Posterior vena cava (tissue), 2 donors: Measurements from ENCODE around the gene PLLP. TPM values are rescaled to one million over a fixed set of nuclear protein-coding genes. Genes with fewer than 3 reads are reported as not detected.

Experiments
- DNase-seq: peaks from one replicate; pipeline ENCODE4 v3.0.0-alpha.2; 2020; ENCODE audit warnings: low spot score
- intact Hi-C, 2 donors: fragments of 100-400 bp; cut with DNase I; formaldehyde crosslinking; loops; one replicate each; pipeline versions ENCODE4 v1.14.1 to v1.14.2; 2022 to 2023
- total RNA-seq, 2 donors: library from RNA; stranded (reverse); fragmentation: NEBNext Ultra II Directional; extraction: Animal tissue kit (Norgen Biotek cat#: 25700); gene quantifications; one replicate each; pipeline ENCODE4 v1.2.1, GENCODE V29; 2021
- donor health status: DM: yes; HTN: yes; CAD: no.
- donor health status: DM: yes; HTN: yes; CAD: no.

PLLP gene
- total RNA-seq, 2 donors from 2014 or later: 1.7 to 3.8 TPM

- peak; percentile 74 for DNase-seq
- intact Hi-C loops: no loop called here
These were observed 21.5 kb downstream of the PLLP start for GRCh38 chr16:57262841-57263540.

GRCh38 chr16:57261806-57262205 lies 22.7 kb downstream of the PLLP start:
- DNase-seq: peak; percentile 44

GRCh38 chr16:57260294-57260929 lies 24.1 kb downstream of the PLLP start:
- peak; percentile 68 for DNase-seq
- intact Hi-C loops: no loop called here

More at GRCh38 chr16:57261806-57262205, 22.7 kb downstream of the PLLP start:
- intact Hi-C loops: no loop called here

GRCh38 chr16:57258910-57259475 lies 25.5 kb downstream of the PLLP start:
- DNase-seq: no peak
- intact Hi-C loops: no loop called here

GRCh38 chr16:57258226-57258909 lies 26.1 kb downstream of the PLLP start:
- intact Hi-C loops: no loop called here
- no peak for DNase-seq

- DNase-seq: no peak
- intact Hi-C loops: no loop called here
These were observed 26.9 kb downstream of the PLLP start for GRCh38 chr16:57257455-57258070.

GRCh38 chr16:57256601-57257395 lies 27.7 kb downstream of the PLLP start:
- intact Hi-C loops: no loop called here
- DNase-seq: no peak

- intact Hi-C loops: no loop called here
- no peak for DNase-seq
These were observed 28.6 kb downstream of the PLLP start for GRCh38 chr16:57255686-57256415.

GRCh38 chr16:57253466-57253865 lies 31.0 kb downstream of the PLLP start:
- intact Hi-C loops: no loop called here
- no peak for DNase-seq

- intact Hi-C loops: no loop called here
These were observed 32.2 kb downstream of the PLLP start for GRCh38 chr16:57252148-57252721.

GRCh38 chr16:57251352-57251751 lies 33.1 kb downstream of the PLLP start:
- intact Hi-C loops: no loop called here
- no peak for DNase-seq

More at GRCh38 chr16:57252148-57252721, 32.2 kb downstream of the PLLP start:
- DNase-seq: no peak

GRCh38 chr16:57245472-57246113 lies 38.9 kb downstream of the PLLP start:
- DNase-seq: no peak

GRCh38 chr16:57244767-57245471 lies 39.6 kb downstream of the PLLP start, which contains the start of gene ARL2BP:
Gene ARL2BP, plus strand, starts transcription at chr16:57245259. Its CDS starts 109 bp downstream, at chr16:57245368.
- intact Hi-C loops: no loop called here
- DNase-seq: peak; percentile 100

More at GRCh38 chr16:57245472-57246113, 38.9 kb downstream of the PLLP start:
- intact Hi-C loops: no loop called here

- intact Hi-C loops: no loop called here
- DNase-seq: no peak
These were observed 40.1 kb downstream of the PLLP start for GRCh38 chr16:57244463-57244766.

GRCh38 chr16:57242650-57243049 lies 41.8 kb downstream of the PLLP start:
- intact Hi-C loops: no loop called here
- DNase-seq: no peak

GRCh38 chr16:57240851-57241250 lies 43.6 kb downstream of the PLLP start:
- intact Hi-C loops: no loop called here
- DNase-seq: no peak

GRCh38 chr16:57239107-57239506 lies 45.4 kb downstream of the PLLP start:
- DNase-seq: no peak
- intact Hi-C loops: no loop called here
